ENCODE results near the gene CFAP46.
"Not testable (repeated sequence)": the region's sequence is repeated elsewhere in the genome, so short reads cannot be mapped to it uniquely, and the experiment has no call there.

CFAP46 gene

DNA sequence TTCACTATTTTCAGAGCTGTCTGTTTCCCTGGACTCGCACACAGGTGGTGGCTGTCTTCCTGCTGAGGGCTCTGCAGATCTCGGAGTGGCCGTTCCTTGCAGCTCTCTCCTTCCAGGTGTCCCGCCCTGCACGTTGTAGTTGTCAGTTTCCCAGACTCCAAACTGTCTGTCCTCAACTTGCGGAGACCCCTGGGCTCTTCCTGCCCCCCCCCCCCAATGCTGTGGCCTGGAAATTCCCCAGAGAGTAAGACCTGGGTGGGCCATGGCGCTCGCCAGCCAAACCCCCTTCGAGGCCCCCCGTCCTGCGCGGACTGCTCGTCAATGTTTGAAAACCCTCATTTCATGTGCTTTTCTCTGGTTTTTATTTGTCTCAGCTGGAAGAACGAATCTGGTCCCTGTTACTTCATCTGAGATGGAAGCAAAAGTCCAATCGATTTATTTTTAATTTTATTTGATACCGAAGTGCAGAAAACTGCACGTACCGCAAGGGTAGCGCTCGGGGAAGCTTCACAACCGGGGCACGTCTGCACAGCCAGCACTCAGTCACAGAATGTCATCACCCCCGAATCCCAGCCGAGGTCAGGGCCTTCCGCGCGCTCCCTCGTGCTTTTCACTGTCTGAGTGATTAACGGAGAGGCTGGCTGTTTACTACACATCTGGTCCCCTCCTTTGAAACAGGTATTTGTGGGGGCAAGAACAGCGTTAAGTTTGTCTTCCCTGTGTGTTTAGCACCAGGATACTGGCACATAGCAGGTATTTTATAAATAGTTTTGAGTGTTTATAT is 110.0 kb downstream of the CFAP46 start:
- DNase-seq (ENCODE audit: low read depth in 1 of 2, low spot score in 1 of 2), result no peak

DNA sequence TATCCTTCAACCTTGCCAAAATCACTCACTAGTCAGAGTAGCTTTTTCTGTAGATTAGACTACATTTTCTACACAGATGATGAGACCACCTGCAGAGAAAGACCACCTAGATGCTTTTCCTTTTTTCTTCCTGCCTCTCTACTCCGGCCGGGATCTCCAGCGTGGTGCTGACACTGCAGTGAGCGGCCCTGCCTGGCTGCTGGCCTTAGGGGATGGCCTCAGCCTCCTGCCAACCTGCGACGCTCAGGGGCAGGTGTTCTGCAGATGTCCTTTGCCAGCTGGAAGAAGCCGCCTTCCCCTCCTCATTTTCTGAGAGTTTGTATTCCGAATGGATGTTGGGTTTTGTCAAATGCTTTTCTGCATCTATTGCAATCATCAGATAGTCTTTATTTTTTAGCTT is 113.0 kb downstream of the CFAP46 start:
- no peak for DNase-seq (ENCODE audit: low read depth in 1 of 2, low spot score in 1 of 2)

GRCh38 chr10:132828681-132829080 is 113.7 kb downstream of the CFAP46 start:
- no peak for DNase-seq (ENCODE audit: low read depth in 1 of 2, low spot score in 1 of 2)

DNA sequence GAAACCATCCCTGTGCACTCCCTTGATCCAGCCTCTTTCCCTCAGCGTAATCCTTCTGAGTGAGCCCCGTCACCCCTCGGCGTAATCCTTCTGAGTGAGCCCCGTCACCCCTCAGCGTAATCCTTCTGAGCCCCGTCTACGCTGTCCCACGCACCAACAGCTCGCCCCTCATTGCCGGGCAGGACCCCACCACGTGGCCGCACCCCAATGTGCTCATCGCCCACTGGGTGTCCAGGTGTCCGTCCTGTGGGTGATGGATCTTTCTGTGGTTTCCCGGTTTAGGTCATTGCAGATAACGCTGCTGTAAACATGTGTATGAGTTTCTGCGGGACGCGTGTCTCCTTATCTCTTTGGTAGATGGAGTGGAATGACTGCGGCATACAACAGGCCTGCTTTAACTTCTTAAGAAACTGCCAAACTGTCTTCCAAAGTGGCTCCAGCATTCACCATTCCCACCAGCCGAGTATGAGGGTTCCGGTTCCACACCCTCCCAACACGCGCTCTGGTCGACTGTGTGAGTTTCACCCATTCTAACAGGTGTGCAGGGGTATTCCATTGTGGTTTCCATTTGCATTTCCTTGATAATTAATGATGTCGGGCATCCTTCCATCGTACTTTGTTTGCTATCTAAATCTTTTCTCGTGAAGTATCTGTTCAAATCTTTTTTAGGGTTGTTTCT is 114.4 kb downstream of the CFAP46 start:
- DNase-seq (ENCODE audit: low read depth in 1 of 2, low spot score in 1 of 2), result no peak

- DNase-seq (ENCODE audit: low read depth in 1 of 2, low spot score in 1 of 2), result no peak
Observed at GRCh38 chr10:132827423-132827789, 115.0 kb downstream of the CFAP46 start.

DNA sequence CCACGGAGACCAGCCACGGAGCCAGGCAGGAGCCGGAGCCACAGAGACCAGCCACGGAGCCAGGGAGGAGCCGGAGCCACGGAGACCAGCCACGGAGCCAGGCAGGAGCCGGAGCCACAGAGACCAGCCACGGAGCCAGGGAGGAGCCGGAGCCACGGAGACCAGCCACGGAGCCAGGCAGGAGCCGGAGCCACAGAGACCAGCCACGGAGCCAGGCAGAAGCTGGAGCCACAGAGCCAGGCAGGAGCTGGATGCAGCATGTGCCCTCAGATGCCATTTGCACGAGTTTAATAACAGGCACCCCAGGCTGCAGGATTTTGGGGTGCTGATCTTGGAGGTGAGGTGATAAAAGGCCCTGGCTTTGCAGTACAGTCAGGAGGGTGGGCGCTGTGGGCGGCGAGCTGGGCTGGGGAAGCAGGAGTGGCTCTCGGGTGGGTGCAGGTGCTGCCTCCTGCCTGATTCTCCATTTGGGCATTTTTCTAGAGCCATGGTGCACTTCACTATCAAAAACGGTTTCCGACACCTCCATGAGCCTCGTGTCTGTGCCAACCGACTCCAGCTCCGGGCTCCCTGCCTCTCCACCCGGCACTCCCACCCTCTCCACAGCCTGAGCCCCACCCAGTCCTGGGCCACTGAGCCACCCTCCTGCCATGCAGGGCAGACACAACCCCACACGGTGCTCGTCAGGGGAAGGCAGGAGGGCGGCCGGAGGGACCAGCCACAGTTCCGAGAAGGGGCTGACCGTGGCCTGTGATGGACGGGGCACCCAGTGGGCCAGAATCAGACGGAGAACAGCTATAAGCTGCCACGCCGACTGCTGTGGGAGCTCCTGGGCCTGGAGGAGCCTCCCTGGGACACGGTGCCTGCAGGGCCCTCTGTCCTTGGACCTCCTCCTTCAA is 115.6 kb downstream of the CFAP46 start:
- no peak for DNase-seq (ENCODE audit: low read depth in 1 of 2, low spot score in 1 of 2)

GRCh38 chr10:132825783-132826523 is 116.4 kb downstream of the CFAP46 start:
- DNase-seq (ENCODE audit: low read depth in 1 of 2, low spot score in 1 of 2), result not testable (repeated sequence)

- DNase-seq (ENCODE audit: low read depth in 1 of 2, low spot score in 1 of 2), result no peak
Observed at GRCh38 chr10:132820056-132820455, 122.3 kb downstream of the CFAP46 start.

- DNase-seq (ENCODE audit: low read depth in 1 of 2, low spot score in 1 of 2), result no peak
Observed at GRCh38 chr10:132817701-132818211, 124.6 kb downstream of the CFAP46 start.

DNA sequence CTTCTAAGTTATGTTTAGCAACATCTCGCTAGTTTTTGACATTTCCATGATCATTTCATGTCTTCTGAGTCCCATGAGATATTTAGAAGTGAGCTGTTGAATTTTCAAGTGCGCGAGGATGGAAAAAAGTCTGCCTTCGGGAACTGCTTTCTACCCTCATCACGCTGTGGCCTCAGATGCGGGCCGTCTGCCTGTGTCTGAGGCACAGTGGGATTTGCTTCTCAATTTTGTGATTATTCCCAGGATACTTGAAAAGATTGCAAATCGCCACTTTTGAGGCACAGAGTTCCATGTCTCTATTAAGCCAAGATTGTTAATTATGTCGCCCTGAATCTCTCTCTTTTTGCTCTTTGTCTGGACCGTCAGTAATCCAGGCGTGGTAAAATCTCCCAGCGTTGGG is 125.7 kb downstream of the CFAP46 start:
- DNase-seq (ENCODE audit: low read depth in 1 of 2, low spot score in 1 of 2), result no peak

- no peak for DNase-seq (ENCODE audit: low read depth in 1 of 2, low spot score in 1 of 2)
Observed at GRCh38 chr10:132815168-132815857, 127.1 kb downstream of the CFAP46 start.

GRCh38 chr10:132814469-132814856 is 127.9 kb downstream of the CFAP46 start:
- no peak for DNase-seq (ENCODE audit: low read depth in 1 of 2, low spot score in 1 of 2)

GRCh38 chr10:132813560-132814468 is 128.6 kb downstream of the CFAP46 start:
- DNase-seq (ENCODE audit: low read depth in 1 of 2, low spot score in 1 of 2), result no peak

- DNase-seq (ENCODE audit: low read depth in 1 of 2, low spot score in 1 of 2), result no peak
Observed at GRCh38 chr10:132813001-132813401, 129.4 kb downstream of the CFAP46 start.

DNA sequence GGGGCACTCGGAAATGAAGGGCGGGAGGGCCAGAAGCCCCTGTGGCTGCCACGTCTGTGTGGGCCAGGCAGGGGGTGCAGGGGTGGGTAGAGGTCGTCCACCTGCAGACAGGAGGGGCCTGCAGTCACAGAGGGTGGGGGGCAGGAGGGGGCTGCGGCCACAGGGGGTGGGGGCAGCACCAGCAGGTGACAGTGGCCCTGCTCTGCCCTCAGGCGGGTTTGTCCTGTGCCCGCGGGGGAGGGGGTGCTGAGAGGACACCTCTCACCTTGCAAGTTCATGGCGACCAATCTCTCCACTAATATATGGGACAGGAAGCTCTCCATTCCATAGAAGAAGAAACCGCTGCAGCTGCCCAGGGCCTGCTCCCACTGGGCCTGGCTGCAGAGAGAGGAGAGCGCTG is 129.8 kb downstream of the CFAP46 start:
- no peak for DNase-seq (ENCODE audit: low read depth in 1 of 2, low spot score in 1 of 2)

- DNase-seq (ENCODE audit: low read depth in 1 of 2, low spot score in 1 of 2), result no peak
Observed at GRCh38 chr10:132811891-132812481, 130.4 kb downstream of the CFAP46 start.

DNA sequence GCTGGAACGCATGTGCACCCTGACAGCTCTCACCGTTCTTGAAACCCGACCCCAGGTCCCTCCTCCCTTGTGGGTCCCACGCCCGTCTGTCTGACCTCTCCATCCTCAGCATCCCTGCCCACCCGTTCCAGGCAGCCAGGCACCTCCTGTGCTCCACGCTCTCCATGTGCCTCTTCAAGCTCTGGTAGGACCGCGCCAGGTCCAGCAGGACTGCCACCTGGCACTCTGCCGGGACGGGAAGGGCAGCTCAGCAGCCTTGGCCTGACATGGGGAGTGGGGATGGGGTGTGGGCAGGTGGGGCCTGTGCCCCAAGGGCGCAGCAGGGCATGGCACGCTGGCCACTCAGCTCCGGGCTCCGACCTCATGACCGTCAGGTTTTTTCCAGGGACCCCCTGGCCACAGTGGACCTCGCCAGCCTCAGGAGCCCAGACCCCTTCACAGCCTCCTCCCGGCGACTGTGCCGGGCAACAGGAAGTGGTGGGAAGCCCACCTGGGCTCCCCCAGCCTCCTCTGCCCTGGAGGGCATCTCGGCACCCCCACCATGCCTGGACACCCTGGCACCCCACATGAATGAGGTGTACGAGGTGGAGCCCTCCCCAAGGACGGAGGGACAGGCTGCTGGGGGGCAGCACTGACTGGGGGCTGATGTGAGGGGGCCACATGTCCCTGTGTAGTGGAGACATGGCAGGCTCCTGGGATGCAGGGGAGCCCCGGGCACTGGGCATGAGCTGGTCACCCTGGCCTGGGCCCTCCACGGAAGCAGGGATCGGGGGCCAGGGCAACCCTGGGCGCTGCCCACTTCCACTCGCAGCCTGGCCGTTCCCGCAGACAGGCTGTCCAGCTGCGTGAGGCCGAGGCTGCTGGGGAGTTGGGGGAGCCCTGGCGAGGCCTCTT is 131.3 kb downstream of the CFAP46 start:
- DNase-seq (ENCODE audit: low read depth in 1 of 2, low spot score in 1 of 2), result no peak
